Neural progenitor cell (in vitro differentiated cells): Measurements from ENCODE around the gene BRD9.

Experiments
- EZH2 ChIP-seq: fragments of 200-600 bp; sonication (generic); IDR thresholded peaks from 2 replicates; pipeline ENCODE4 v1.6.1; 2017; ENCODE audit warnings: antibody characterized with exemption, mild to moderate bottlenecking, moderate library complexity
- TF ChIP-seq, protein P1 (sequence below): fragments of 200-600 bp; sonication (generic); IDR thresholded peaks from 2 replicates; pipeline ENCODE4 v1.5.1; 2017; ENCODE audit warnings: antibody characterized with exemption, mild to moderate bottlenecking

DNA sequence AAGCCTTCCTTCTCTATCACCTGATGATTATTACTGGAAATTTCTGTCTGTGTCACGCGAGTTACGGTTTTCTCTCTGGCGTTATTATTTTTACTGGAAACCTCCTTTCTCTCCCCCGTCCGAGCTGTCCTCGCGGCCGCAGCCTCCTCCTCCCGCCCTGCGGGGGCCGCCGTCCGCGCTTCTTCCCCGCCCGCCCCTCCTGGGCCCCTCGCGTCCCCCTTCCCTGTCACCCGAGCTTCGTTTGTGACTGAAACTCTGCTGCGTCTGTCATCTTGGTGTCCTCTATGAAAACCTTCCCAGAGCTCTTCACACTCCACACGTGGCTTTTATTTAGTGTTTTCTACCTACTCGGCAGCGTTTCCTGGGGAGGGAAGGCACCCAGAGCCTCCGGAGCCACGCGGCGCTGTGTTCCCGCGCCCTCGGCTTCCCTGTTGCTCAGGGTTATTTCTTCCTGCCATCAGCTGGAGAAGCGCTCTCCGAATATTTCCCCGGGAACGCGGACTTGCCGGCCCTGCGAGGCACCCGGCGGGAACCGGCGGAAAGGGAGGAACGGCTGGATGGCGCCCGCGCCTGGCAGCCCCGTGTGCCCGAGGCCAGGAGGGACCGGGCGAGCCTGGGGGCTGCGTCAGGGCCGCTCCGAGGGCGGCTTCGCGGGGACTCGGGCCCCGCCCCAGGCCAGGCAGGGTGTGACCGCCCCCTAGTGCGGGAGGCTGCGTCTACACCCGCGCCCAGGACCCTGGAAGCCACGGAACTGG, 34.0 kb upstream of the BRD9 start:
- TF ChIP-seq, protein P1, sequence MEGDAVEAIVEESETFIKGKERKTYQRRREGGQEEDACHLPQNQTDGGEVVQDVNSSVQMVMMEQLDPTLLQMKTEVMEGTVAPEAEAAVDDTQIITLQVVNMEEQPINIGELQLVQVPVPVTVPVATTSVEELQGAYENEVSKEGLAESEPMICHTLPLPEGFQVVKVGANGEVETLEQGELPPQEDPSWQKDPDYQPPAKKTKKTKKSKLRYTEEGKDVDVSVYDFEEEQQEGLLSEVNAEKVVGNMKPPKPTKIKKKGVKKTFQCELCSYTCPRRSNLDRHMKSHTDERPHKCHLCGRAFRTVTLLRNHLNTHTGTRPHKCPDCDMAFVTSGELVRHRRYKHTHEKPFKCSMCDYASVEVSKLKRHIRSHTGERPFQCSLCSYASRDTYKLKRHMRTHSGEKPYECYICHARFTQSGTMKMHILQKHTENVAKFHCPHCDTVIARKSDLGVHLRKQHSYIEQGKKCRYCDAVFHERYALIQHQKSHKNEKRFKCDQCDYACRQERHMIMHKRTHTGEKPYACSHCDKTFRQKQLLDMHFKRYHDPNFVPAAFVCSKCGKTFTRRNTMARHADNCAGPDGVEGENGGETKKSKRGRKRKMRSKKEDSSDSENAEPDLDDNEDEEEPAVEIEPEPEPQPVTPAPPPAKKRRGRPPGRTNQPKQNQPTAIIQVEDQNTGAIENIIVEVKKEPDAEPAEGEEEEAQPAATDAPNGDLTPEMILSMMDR: peak; percentile 57
- TF ChIP-seq EZH2: peak; percentile 83
